ENCODE data around the gene FAM20B.

DNA sequence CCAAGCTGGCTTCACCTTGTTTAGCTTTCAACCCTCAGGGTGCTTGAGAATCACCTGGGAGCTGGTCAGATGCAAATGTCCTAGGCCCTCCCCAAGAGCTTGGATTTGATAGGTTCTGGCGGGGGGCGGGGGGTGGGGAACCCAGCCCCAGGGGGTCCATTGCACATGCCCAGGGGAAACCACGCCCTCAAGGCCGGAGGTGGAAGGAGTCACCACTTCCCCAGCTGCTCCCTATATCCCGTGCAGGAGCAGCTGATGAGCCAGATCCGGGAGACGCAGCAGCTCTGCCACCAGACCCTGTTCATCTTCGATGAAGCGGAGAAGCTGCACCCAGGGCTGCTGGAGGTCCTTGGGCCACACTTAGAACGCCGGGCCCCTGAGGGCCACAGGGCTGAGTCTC, 62.0 kb downstream of the FAM20B start:
- TF ChIP-seq, protein P1, sequence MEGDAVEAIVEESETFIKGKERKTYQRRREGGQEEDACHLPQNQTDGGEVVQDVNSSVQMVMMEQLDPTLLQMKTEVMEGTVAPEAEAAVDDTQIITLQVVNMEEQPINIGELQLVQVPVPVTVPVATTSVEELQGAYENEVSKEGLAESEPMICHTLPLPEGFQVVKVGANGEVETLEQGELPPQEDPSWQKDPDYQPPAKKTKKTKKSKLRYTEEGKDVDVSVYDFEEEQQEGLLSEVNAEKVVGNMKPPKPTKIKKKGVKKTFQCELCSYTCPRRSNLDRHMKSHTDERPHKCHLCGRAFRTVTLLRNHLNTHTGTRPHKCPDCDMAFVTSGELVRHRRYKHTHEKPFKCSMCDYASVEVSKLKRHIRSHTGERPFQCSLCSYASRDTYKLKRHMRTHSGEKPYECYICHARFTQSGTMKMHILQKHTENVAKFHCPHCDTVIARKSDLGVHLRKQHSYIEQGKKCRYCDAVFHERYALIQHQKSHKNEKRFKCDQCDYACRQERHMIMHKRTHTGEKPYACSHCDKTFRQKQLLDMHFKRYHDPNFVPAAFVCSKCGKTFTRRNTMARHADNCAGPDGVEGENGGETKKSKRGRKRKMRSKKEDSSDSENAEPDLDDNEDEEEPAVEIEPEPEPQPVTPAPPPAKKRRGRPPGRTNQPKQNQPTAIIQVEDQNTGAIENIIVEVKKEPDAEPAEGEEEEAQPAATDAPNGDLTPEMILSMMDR (IDR thresholded peaks at IDR 0.05) = no peak
- TF ChIP-seq POLR2A (IDR thresholded peaks at IDR 0.05) (no peak), POLR2AphosphoS5 (IDR thresholded peaks at IDR 0.05) (no peak)

Data from sigmoid colon (tissue), 4 donors.